Neural cell (in vitro differentiated cells): ENCODE data around the gene LTO1. TPM values are rescaled to one million over a fixed set of nuclear protein-coding genes. Genes with fewer than 3 reads are reported as not detected.

Experiments
- H2AFZ ChIP-seq: fragments of 200-600, 300-800 bp; sonication (generic), shearing (Covaris generic); 2 replicates; pipeline ENCODE4 v1.6.0; 2014; ENCODE audit warnings: low read depth, mild to moderate bottlenecking, antibody characterized with exemption, low read length, moderate library complexity
- H3F3A ChIP-seq: fragments of 200-600 bp; shearing (Covaris generic); 2 replicates; pipeline ENCODE4 v1.6.1; 2016; ENCODE audit warnings: mild to moderate bottlenecking, moderate library complexity, mixed read lengths, antibody characterized with exemption, low read length; ENCODE audit not compliant: insufficient read depth, poor library complexity, severe bottlenecking
- H3K27ac ChIP-seq: fragments of 200-600, 300-800 bp; sonication (generic), shearing (Covaris generic); 2 replicates; pipeline ENCODE4 v1.5.1; 2014; ENCODE audit warnings: mild to moderate bottlenecking, low read length, moderate library complexity
- H3K27me3 ChIP-seq: fragments of 300-800, 200-600 bp; sonication (generic), shearing (Covaris generic); 2 replicates; pipeline ENCODE4 v1.6.0; 2014; ENCODE audit warnings: mild to moderate bottlenecking, low read depth, low read length, moderate library complexity; ENCODE audit not compliant: insufficient read depth
- H3K36me3 ChIP-seq: fragments of 300-800, 200-600 bp; sonication (generic), shearing (Covaris generic); 2 replicates; pipeline ENCODE4 v1.5.1; 2014; ENCODE audit warnings: mild to moderate bottlenecking, antibody characterized with exemption, low read length, moderate library complexity; ENCODE audit not compliant: insufficient read depth
- H3K4me2 ChIP-seq: fragments of 300-800, 200-600 bp; sonication (generic), shearing (Covaris generic); 2 replicates; pipeline ENCODE4 v1.6.0; 2014; ENCODE audit warnings: mild to moderate bottlenecking, low read length
- H3K4me3 ChIP-seq: fragments of 300-800, 200-600 bp; sonication (generic), shearing (Covaris generic); 2 replicates; pipeline ENCODE4 v1.5.1; 2014; ENCODE audit warnings: mild to moderate bottlenecking, low read length, moderate library complexity
- H3K79me2 ChIP-seq: fragments of 200-600 bp; shearing (Covaris generic); replicated peaks from 2 replicates; pipeline ENCODE4 v1.6.0; 2014; ENCODE audit warnings: mild to moderate bottlenecking, low read length, moderate library complexity; ENCODE audit not compliant: insufficient read depth
- H3K9ac ChIP-seq: fragments of 300-800, 200-600 bp; sonication (generic), shearing (Covaris generic); 2 replicates; pipeline ENCODE4 v1.6.1; 2016; ENCODE audit warnings: mild to moderate bottlenecking, low read length, mixed read lengths
- H3K9me2 ChIP-seq: fragments of 200-600 bp; shearing (Covaris generic); 2 replicates; pipeline ENCODE4 v1.6.1; 2016; ENCODE audit warnings: mild to moderate bottlenecking, low read length, mixed read lengths; ENCODE audit not compliant: insufficient read depth
- H3K9me3 ChIP-seq: fragments of 200-600, 300-800 bp; sonication (generic), shearing (Covaris generic); 2 replicates; pipeline ENCODE4 v1.6.1; 2016; ENCODE audit warnings: mild to moderate bottlenecking, mixed run types, low read length, moderate library complexity, mixed read lengths
- H4K20me1 ChIP-seq: fragments of 200-600 bp; shearing (Covaris generic); 2 replicates; pipeline ENCODE4 v1.6.1; 2016; ENCODE audit warnings: mild to moderate bottlenecking, mixed run types; ENCODE audit not compliant: insufficient read depth
- EP300 ChIP-seq: fragments of 450-650 bp; conservative IDR thresholded peaks from 2 replicates; pipeline ENCODE4 v1.6.1; 2014; ENCODE audit warnings: antibody characterized with exemption, mild to moderate bottlenecking, moderate library complexity; ENCODE audit not compliant: poor library complexity, severe bottlenecking
- EZH2 ChIP-seq: fragments of 200-600, 300-800 bp; shearing (Covaris generic), sonication (generic); IDR thresholded peaks from 2 replicates; pipeline ENCODE4 v1.6.1; 2014; ENCODE audit warnings: antibody characterized with exemption, low read length, borderline replicate concordance, mild to moderate bottlenecking; ENCODE audit not compliant: insufficient read depth, poor library complexity, severe bottlenecking
- MXI1 ChIP-seq: fragments of 450-650 bp; conservative IDR thresholded peaks from 2 replicates; pipeline ENCODE4 v1.6.1; 2014; ENCODE audit warnings: antibody characterized with exemption, mild to moderate bottlenecking; ENCODE audit not compliant: poor library complexity, severe bottlenecking
- POLR2AphosphoS5 ChIP-seq: IDR thresholded peaks from 2 replicates; pipeline ENCODE4 v1.6.1; 2012
- RAD21 ChIP-seq: fragments of 450-650 bp; conservative IDR thresholded peaks from 2 replicates; pipeline ENCODE4 v1.6.1; 2014; ENCODE audit warnings: antibody characterized with exemption, mild to moderate bottlenecking, moderate library complexity
- SMC3 ChIP-seq: fragments of 450-650 bp; conservative IDR thresholded peaks from 2 replicates; pipeline ENCODE4 v1.6.1; 2014; ENCODE audit warnings: antibody characterized with exemption, mild to moderate bottlenecking, moderate library complexity; ENCODE audit not compliant: poor library complexity
- TAF1 ChIP-seq: IDR thresholded peaks from 2 replicates; pipeline ENCODE4 v1.6.1; 2012; ENCODE audit warnings: low read depth
- polyA plus RNA-seq: library from polyadenylated mRNA; depleted of rRNA; stranded (reverse); fragments of >200 nt; gene quantifications from 2 replicates; pipeline ENCODE4 v1.2.3, GENCODE V29; 2014
- TF ChIP-seq, protein P1 (sequence below): IDR thresholded peaks from 2 replicates; pipeline ENCODE4 v1.6.1; 2012; ENCODE audit warnings: borderline replicate concordance
- TF ChIP-seq, protein P2 (sequence below): fragments of 450-650 bp; IDR thresholded peaks from 2 replicates; pipeline ENCODE4 v1.5.1; 2014; ENCODE audit warnings: antibody characterized with exemption, mild to moderate bottlenecking, moderate library complexity; ENCODE audit not compliant: poor library complexity, severe bottlenecking

Gene LTO1
- polyA plus RNA-seq, 1 donor from 2014 or later: 44.4 TPM

DNA sequence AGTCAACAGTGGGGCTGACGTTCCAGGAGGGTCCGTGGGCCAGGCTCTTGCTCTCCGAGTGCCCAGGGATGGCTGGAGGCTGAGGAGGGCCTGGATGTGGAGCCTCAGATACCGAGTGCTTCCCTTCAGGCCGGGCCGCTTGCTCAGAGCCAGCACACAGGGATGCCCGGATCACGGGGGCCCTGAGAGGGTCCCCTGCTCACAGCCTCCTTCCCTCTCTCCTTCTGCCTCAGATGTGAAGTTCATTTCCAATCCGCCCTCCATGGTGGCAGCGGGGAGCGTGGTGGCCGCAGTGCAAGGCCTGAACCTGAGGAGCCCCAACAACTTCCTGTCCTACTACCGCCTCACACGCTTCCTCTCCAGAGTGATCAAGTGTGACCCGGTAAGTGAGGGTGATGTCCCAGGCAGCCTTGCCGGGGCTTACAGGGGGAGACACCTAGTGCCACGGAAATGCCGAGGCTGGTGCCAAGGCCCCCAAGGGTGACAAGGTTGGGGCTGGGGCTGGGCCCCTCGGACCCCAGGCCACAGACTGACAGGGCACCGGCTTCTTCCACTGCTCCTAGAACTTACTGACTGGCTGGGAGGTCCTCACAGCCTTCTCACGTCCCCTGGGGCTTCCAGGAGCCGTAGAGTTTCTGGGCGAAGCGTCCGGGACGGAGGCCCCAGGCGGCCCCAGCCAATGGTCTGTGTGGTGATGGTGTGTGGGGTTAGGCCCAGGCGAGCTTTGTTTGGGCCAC is 27.2 kb downstream of the LTO1 start:
- no peaks in the 10 kb centered on the region for H3F3A ChIP-seq
- H4K20me1 ChIP-seq: no peaks in the 10 kb centered on the region
- no peak overlapping the region for H3K9ac ChIP-seq
- H3K79me2 ChIP-seq: no peaks in the 10 kb centered on the region
- no peak overlapping the region for H3K27ac ChIP-seq
- H3K4me2 ChIP-seq: no peak overlapping the region
- TF ChIP-seq, protein P1, sequence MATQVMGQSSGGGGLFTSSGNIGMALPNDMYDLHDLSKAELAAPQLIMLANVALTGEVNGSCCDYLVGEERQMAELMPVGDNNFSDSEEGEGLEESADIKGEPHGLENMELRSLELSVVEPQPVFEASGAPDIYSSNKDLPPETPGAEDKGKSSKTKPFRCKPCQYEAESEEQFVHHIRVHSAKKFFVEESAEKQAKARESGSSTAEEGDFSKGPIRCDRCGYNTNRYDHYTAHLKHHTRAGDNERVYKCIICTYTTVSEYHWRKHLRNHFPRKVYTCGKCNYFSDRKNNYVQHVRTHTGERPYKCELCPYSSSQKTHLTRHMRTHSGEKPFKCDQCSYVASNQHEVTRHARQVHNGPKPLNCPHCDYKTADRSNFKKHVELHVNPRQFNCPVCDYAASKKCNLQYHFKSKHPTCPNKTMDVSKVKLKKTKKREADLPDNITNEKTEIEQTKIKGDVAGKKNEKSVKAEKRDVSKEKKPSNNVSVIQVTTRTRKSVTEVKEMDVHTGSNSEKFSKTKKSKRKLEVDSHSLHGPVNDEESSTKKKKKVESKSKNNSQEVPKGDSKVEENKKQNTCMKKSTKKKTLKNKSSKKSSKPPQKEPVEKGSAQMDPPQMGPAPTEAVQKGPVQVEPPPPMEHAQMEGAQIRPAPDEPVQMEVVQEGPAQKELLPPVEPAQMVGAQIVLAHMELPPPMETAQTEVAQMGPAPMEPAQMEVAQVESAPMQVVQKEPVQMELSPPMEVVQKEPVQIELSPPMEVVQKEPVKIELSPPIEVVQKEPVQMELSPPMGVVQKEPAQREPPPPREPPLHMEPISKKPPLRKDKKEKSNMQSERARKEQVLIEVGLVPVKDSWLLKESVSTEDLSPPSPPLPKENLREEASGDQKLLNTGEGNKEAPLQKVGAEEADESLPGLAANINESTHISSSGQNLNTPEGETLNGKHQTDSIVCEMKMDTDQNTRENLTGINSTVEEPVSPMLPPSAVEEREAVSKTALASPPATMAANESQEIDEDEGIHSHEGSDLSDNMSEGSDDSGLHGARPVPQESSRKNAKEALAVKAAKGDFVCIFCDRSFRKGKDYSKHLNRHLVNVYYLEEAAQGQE: no peak
- TF ChIP-seq POLR2AphosphoS5 (no peak), TAF1 (no peak), MXI1 (no peak)
- H3K27me3 ChIP-seq: peaks cover 12% of the 10 kb centered on the region
- no peaks in the 10 kb centered on the region for H3K9me3 ChIP-seq
- no peaks in the 10 kb centered on the region for H3K36me3 ChIP-seq
- H2AFZ ChIP-seq: no peak overlapping the region
- H3K4me3 ChIP-seq: no peak overlapping the region
- H3K9me2 ChIP-seq: no peaks in the 10 kb centered on the region

DNA sequence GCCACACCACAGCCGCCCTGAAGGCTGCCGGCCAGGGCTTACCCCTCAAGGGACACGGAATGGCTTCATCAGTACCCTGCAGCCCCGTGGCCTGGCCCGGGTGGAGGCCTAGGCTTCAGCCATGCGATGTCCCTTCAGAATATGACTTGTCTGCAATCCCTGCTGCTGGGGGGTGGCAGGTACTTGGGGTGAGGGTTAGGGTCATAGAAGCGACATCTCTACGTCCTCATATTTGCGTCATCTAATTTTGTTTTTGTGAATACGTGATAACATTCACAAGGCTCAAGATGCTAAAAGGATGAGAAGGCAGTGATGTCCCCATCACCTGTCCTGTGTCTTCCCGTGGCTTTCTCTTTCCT is 27.8 kb downstream of the LTO1 start:
- Histone ChIP-seq H3K36me3 (no peaks in the 10 kb centered on the region), H3K79me2 (no peaks in the 10 kb centered on the region), H3K4me2 (no peak overlapping the region)

More for the DNA sequence above, 27.8 kb downstream of the LTO1 start:
- H3K9ac ChIP-seq: no peak overlapping the region
- no peaks in the 10 kb centered on the region for H4K20me1 ChIP-seq
- H3F3A ChIP-seq: no peaks in the 10 kb centered on the region
- TF ChIP-seq, protein P2, sequence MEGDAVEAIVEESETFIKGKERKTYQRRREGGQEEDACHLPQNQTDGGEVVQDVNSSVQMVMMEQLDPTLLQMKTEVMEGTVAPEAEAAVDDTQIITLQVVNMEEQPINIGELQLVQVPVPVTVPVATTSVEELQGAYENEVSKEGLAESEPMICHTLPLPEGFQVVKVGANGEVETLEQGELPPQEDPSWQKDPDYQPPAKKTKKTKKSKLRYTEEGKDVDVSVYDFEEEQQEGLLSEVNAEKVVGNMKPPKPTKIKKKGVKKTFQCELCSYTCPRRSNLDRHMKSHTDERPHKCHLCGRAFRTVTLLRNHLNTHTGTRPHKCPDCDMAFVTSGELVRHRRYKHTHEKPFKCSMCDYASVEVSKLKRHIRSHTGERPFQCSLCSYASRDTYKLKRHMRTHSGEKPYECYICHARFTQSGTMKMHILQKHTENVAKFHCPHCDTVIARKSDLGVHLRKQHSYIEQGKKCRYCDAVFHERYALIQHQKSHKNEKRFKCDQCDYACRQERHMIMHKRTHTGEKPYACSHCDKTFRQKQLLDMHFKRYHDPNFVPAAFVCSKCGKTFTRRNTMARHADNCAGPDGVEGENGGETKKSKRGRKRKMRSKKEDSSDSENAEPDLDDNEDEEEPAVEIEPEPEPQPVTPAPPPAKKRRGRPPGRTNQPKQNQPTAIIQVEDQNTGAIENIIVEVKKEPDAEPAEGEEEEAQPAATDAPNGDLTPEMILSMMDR: no peak
- no peak for TF ChIP-seq POLR2AphosphoS5
- TF ChIP-seq, protein P1: no peak
- no peak for TF ChIP-seq TAF1
- no peak for TF ChIP-seq RAD21
- TF ChIP-seq EP300: no peak
- no peak for TF ChIP-seq SMC3
- no peak for TF ChIP-seq MXI1
- no peak for TF ChIP-seq EZH2
- no peak overlapping the region for H2AFZ ChIP-seq
- no peaks in the 10 kb centered on the region for H3K9me3 ChIP-seq
- no peaks in the 10 kb centered on the region for H3K9me2 ChIP-seq
- H3K27me3 ChIP-seq: peaks cover 17% of the 10 kb centered on the region
- H3K4me3 ChIP-seq: no peak overlapping the region
- H3K27ac ChIP-seq: no peak overlapping the region
